Ishikawa (cell line): ENCODE data around the gene CYP2C18.

Experiments used
- CEBPB ChIP-seq: IDR thresholded peaks from 2 replicates; pipeline ENCODE4 v1.6.1; 2012
- CREB1 ChIP-seq: IDR thresholded peaks from 2 replicates; pipeline ENCODE4 v1.6.1; 2012; ENCODE audit warnings: low read depth
- EGR1 ChIP-seq: IDR thresholded peaks from 2 replicates; pipeline ENCODE4 v1.6.1; 2012
- EP300 ChIP-seq: IDR thresholded peaks from 2 replicates; pipeline ENCODE4 v1.6.1; 2012; ENCODE audit warnings: borderline replicate concordance
- FOXM1 ChIP-seq: IDR thresholded peaks from 2 replicates; pipeline ENCODE4 v1.6.1; 2012; ENCODE audit warnings: low read depth, borderline replicate concordance
- MAX ChIP-seq: IDR thresholded peaks from 2 replicates; pipeline ENCODE4 v1.6.1; 2012
- NFIC ChIP-seq: IDR thresholded peaks from 2 replicates; pipeline ENCODE4 v1.6.1; 2012
- RAD21 ChIP-seq: IDR thresholded peaks from 2 replicates; pipeline ENCODE4 v1.6.1; 2012; ENCODE audit warnings: low read depth
- TAF1 ChIP-seq: IDR thresholded peaks from 2 replicates; pipeline ENCODE4 v1.6.1; 2012; ENCODE audit warnings: low read depth, mild to moderate bottlenecking
- TCF12 ChIP-seq: IDR thresholded peaks from 2 replicates; pipeline ENCODE4 v1.6.1; 2012; ENCODE audit warnings: low read depth
- TEAD4 ChIP-seq: IDR thresholded peaks from 2 replicates; pipeline ENCODE4 v1.6.1; 2012
- YY1 ChIP-seq: IDR thresholded peaks from 2 replicates; pipeline ENCODE4 v1.6.1; 2012; ENCODE audit warnings: low read depth
- ZBTB7A ChIP-seq: IDR thresholded peaks from 2 replicates; pipeline ENCODE4 v1.6.1; 2012; ENCODE audit warnings: low read depth
- TF ChIP-seq, protein P1 (sequence below): IDR thresholded peaks from 2 replicates; pipeline ENCODE4 v1.6.1; 2012; ENCODE audit warnings: low read depth, mild to moderate bottlenecking
- TF ChIP-seq, protein P2 (sequence below): IDR thresholded peaks from 2 replicates; pipeline ENCODE4 v1.6.1; 2012

CYP2C18 gene

GRCh38 chr10:94785211-94785610 lies 101.7 kb downstream of the CYP2C18 start:
- TF ChIP-seq, protein P1, sequence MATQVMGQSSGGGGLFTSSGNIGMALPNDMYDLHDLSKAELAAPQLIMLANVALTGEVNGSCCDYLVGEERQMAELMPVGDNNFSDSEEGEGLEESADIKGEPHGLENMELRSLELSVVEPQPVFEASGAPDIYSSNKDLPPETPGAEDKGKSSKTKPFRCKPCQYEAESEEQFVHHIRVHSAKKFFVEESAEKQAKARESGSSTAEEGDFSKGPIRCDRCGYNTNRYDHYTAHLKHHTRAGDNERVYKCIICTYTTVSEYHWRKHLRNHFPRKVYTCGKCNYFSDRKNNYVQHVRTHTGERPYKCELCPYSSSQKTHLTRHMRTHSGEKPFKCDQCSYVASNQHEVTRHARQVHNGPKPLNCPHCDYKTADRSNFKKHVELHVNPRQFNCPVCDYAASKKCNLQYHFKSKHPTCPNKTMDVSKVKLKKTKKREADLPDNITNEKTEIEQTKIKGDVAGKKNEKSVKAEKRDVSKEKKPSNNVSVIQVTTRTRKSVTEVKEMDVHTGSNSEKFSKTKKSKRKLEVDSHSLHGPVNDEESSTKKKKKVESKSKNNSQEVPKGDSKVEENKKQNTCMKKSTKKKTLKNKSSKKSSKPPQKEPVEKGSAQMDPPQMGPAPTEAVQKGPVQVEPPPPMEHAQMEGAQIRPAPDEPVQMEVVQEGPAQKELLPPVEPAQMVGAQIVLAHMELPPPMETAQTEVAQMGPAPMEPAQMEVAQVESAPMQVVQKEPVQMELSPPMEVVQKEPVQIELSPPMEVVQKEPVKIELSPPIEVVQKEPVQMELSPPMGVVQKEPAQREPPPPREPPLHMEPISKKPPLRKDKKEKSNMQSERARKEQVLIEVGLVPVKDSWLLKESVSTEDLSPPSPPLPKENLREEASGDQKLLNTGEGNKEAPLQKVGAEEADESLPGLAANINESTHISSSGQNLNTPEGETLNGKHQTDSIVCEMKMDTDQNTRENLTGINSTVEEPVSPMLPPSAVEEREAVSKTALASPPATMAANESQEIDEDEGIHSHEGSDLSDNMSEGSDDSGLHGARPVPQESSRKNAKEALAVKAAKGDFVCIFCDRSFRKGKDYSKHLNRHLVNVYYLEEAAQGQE = no peak
- TF ChIP-seq RAD21 (no peak), TAF1 (no peak), NFIC (no peak), TEAD4 (no peak), EGR1 (no peak), CREB1 (no peak), CEBPB (no peak), MAX (no peak), EP300 (no peak), ZBTB7A (no peak), TCF12 (no peak), YY1 (no peak), FOXM1 (no peak)
- TF ChIP-seq, protein P2, sequence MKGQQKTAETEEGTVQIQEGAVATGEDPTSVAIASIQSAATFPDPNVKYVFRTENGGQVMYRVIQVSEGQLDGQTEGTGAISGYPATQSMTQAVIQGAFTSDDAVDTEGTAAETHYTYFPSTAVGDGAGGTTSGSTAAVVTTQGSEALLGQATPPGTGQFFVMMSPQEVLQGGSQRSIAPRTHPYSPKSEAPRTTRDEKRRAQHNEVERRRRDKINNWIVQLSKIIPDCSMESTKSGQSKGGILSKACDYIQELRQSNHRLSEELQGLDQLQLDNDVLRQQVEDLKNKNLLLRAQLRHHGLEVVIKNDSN = no peak
